ENCODE results near the gene RAB7B.

Gene RAB7B

GRCh38 chr1:205973377-205974232 is 29.6 kb downstream of the RAB7B start:
- DNase-seq (ENCODE audit: low read depth in 3 of 3): no peak

DNA sequence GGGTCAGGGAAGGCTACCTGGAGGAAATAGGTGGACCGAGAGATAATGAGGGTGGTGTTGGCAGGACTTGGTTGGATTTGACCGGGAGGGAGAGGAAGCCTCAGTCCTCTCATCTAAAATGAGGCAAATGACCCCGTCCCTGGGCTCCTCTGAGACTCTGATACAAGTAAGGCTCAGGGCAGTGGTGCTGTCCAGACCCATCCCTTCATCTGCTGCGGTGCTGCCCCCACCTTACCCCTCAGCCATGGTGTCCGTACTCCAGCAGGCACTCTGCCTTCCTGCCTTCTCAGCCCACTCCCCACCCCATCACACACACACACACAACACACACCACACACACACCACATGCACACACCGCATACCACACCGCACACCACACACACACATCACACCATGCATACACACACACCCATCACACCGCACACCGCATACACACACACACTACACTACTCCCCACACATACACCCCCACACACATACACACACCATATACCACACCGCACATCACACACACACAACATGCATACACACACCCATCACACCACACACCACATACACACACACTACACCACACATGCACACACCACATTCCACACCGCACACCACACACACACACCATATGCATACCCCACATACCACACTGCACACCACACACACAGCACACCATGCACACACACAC is 30.6 kb downstream of the RAB7B start:
- no peak for DNase-seq (ENCODE audit: low read depth in 3 of 3)

GRCh38 chr1:205972081-205972480 is 31.1 kb downstream of the RAB7B start:
- DNase-seq (ENCODE audit: low read depth in 3 of 3): no peak

DNA sequence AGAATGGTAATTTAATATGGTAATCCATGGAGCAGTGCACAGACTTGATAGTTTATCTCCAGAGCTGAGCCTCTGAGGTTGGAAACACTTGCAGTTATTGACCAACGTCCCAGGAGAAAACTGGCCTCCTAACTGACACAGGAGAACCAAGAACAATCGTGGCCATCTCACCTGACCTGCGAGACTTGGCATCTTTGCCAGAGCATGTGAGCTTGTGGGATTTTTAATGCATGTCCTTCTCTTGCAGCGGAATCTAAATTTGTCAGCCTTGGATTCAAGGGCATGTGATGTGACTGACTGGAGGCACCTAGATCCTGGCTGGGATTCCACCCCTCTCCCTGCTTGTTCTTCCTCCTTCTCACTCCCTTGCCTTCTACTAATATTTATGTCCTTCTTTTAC is 32.1 kb downstream of the RAB7B start:
- no peak for DNase-seq (ENCODE audit: low read depth in 3 of 3)

GRCh38 chr1:205970486-205970885 is 32.7 kb downstream of the RAB7B start:
- no peak for DNase-seq (ENCODE audit: low read depth in 3 of 3)

- no peak for DNase-seq (ENCODE audit: low read depth in 3 of 3)
Observed at GRCh38 chr1:205969229-205969628, 34.0 kb downstream of the RAB7B start.

- no peak for DNase-seq (ENCODE audit: low read depth in 3 of 3)
Observed at GRCh38 chr1:205967554-205968335, 35.5 kb downstream of the RAB7B start.

DNA sequence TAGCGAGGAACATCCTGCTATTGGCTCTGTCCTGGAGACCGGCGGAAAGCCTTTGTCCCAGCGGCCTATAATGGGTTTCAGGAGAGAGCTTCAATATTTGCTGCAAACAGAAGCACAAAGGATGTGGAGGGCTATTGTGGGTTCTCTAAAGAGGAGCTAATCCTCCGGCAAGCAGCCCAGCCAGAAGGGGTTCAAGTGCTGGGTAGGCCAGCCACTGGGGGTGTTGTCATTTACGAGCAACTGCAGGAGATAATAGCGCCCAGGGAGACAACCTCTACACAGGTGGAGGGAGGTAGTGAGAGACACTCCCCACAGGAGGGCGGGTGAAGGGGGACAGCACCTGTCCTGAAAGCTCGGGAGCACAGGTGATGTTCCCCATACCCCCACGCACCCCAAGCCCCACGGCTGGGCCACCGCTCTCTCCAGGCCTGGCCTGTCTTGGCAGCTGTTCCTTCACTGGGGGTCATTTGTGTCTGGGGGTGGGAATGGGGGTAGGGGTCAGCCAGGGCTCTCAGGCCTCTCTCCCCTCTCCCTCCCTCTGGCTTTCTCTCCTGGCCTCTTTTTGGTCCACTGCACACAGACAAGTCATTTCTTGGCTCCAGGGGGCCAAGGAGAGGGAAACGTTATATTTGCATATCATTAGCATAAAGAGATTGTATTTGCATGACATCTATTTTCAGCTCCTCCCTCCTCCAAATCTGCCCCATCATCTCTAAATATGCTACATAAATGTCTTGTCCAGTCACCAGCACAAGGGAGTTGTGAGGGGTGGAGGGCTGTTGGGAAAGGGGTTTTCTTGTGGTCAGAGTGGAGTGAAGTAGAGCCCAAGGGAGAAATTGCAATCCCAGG is 37.9 kb downstream of the RAB7B start:
- no peak for DNase-seq (ENCODE audit: low read depth in 3 of 3)

- no peak for DNase-seq (ENCODE audit: low read depth in 3 of 3)
Observed at GRCh38 chr1:205963352-205964155, 39.6 kb downstream of the RAB7B start.

GRCh38 chr1:205962821-205963221 is 40.4 kb downstream of the RAB7B start:
- no peak for DNase-seq (ENCODE audit: low read depth in 3 of 3)

- DNase-seq (ENCODE audit: low read depth in 3 of 3): no peak
Observed at GRCh38 chr1:205961991-205962820, 41.0 kb downstream of the RAB7B start.

DNA sequence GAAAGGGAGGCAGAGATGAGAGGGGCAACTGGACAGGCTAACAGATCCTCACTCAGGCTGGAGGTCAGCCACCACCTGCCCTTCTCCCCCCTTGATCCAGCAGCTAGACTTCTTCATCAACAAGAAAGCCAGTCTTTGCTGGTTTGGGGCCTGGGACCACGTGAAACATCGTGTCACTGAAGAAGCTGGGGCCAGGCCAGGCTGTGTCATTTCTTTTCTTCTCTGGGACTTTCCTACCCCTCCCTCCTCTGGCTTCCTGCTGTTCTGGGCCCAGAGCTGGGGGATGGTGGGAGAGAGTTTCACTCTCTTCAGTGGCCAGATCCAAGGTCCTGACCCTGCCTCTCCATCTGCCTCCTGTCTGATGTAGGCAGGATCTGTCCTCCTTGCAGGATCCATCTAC is 41.8 kb downstream of the RAB7B start:
- DNase-seq (ENCODE audit: low read depth in 3 of 3): no peak

DNA sequence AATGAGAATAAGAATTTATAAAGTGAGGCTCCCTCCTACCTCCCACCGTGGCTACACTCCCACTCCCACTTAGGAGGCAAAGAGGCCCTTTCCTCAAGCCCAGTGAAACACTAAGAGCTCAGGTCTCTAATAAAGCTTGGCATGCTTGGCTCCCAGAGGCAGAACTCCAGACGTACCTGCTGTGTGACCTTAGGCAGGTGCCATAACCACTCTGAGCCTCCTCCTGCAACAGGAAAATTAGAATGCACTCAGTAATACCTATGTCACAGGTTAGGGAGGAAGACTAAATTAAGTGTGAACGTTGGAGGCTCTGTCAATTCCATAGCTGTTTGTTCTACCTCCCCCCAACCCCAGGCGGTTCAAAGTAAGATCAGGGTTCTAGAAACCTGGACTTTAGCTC is 43.4 kb downstream of the RAB7B start:
- DNase-seq (ENCODE audit: low read depth in 3 of 3): no peak

DNA sequence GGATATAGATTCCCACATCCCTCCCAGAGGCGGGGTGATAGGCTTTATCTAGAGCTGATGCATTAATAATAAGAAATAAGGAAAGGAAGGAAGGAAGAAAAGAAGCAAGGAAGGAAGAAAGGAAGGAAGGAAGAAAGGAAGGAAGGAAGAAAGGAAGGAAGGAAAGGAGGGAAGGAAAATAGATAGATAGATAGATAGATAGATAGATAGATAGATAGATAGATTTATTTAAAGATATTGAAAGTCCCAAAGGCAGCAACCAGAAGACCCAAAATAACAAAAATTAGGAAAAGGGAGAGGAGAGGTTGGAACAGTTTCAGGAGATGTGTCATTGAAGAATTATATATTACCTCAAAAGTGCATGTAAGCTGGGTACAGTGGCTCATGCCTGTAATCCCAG is 47.7 kb downstream of the RAB7B start:
- DNase-seq (ENCODE audit: low read depth in 3 of 3): no peak

DNA sequence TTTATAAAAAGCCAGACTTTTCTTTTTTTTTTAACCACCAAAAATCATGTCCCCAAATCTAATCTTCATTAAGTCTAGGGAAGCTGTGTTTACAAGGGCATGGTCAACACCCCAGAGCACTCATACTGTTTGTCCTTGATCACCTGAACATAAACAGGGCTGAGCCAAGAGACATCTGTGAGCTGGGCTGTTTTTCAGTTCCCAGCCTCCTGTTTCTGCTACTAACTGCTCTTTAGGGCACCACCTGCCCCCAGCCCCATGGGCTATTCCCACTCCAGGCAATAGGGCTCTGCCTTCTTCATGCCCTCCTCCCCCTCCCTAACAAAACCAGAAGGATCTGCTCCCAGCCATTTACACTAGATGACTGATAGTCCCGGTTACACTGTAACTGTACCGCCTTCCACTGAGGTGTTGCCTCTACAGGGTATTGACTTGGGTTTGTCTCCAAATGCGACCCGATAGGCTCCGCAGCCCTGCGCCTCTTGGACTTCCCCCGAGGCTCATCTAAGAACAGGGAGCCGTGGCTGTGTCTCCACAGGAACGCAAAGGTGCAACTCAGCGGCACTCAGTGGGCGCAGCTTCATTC is 48.3 kb downstream of the RAB7B start:
- no peak for DNase-seq (ENCODE audit: low read depth in 3 of 3)

- no peak for DNase-seq (ENCODE audit: low read depth in 3 of 3)
Observed at GRCh38 chr1:205951746-205952145, 51.4 kb downstream of the RAB7B start.

DNA sequence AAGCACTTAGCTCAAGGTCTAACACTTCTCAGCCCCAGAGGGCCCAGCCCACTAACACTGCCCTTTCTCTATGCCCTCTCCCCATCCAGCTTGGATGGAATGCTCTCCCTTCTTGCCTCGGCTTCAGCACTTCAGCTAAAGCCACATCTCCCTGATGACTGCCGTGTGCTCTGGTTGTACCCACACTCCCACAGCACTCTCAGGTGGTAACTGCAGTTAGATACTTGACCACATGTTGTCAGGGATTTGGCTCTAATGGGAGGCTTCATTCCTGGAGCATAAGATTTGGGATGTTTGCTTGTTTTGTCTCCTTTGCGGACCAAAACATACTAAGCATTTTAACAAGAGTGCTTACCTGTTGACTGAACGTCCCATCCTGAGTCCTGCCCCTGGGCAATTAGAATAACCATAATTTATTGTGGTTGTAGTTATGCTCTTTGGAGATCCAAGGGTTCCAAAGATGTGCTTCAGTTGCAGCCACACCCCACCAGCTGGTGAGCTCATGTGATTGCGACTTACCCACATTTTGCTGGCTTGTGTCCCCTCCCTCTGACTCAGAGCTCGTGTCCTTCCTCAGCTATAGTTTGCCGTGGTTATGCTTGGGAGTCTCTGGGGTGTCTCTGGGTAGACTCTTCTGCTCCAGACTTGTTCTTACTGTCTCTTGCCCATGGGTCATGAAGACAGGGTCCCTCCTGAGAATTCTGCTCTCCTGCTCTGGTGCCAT is 52.2 kb downstream of the RAB7B start:
- no peak for DNase-seq (ENCODE audit: low read depth in 3 of 3)

DNA sequence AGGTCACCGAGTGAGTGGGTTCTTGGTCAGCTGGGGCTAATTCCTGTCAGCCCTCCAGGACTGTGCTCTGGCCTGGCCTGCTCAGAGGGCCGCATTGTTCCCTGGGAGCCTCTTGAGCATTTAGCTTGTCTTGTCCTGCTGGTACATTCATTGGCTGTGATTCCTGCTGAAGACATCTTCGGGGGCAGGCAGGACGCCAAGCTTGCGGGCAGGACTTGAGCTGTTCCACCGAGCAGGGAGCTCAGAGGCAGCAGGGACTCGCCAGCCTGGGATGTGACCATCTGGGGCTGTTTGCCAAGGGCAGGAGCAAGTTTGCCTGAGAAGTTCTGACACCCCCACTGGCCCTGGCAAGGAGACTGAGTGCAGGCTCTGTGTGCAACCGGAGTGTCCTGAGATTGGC is 52.9 kb downstream of the RAB7B start:
- no peak for DNase-seq (ENCODE audit: low read depth in 3 of 3)

DNA sequence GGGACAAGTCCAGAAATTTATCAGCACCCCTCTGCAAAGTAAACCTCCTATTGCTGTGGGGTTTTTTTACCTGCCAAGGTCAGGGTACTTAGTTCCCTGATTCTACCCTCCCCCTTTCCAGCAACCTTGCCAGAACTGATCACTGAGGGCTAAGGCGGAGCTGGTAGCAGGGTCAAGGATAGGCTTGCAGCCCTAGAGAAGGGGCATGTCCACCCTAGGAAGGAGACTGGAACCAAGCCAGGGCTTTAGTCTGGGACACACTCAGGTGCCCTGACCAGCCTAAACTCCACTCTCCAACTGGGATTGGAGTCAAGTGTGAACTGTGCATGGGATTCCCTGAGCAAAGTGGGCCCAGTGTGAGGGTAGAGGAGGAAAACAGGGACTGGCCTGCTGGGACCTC is 53.4 kb downstream of the RAB7B start:
- no peak for DNase-seq (ENCODE audit: low read depth in 3 of 3)

Measured in stimulated activated CD4-positive, alpha-beta T cell treated with anti-CD3 and anti-CD28 coated beads, TNF-alpha, amount 100 ng/mL, for 48 hours (primary cell).